Calu3 (cell line): ENCODE data around the gene FAM135A. TPM values are rescaled to one million over a fixed set of nuclear protein-coding genes. Genes with fewer than 3 reads are reported as not detected.

ENCODE experiments used
- BruUV-seq: library from RNA; stranded (reverse); fragments of 400-500 nt; replicated peaks from 2 replicates; lab custom pipeline; 2021; lab: Mats Ljungman, UMichigan
- CTCF ChIA-PET: fragments of 300-600 bp; sonication (Branson Sonifier 250); formaldehyde crosslinking; loops from one replicate; lab custom pipeline; 2022; ENCODE audit warnings: antibody characterized with exemption; lab: Charles Lee
- DNase-seq: peaks from one replicate; pipeline ENCODE4 v3.0.0; 2022
- H3K27ac Mint-ChIP-seq: one replicate; pipeline ENCODE4 v1.8.0; 2022; ENCODE audit warnings: mixed read lengths; ENCODE audit not compliant: unreplicated experiment
- H3K27me3 Mint-ChIP-seq: one replicate; pipeline ENCODE4 v1.8.0; 2022; ENCODE audit warnings: mixed read lengths; ENCODE audit not compliant: unreplicated experiment
- H3K36me3 Mint-ChIP-seq: one replicate; pipeline ENCODE4 v1.8.0; 2022; ENCODE audit warnings: mild to moderate bottlenecking, moderate library complexity, mixed read lengths; ENCODE audit not compliant: insufficient read depth, unreplicated experiment
- H3K4me1 Mint-ChIP-seq: one replicate; pipeline ENCODE4 v1.8.0; 2022; ENCODE audit warnings: mild to moderate bottlenecking, low read depth, mixed read lengths; ENCODE audit not compliant: unreplicated experiment
- H3K4me3 Mint-ChIP-seq: one replicate; pipeline ENCODE4 v1.8.0; 2022; ENCODE audit warnings: mild to moderate bottlenecking, low read depth, moderate library complexity, mixed read lengths; ENCODE audit not compliant: unreplicated experiment
- H3K9me3 Mint-ChIP-seq: one replicate; pipeline ENCODE4 v1.8.0; 2022; ENCODE audit warnings: low read depth, mixed read lengths; ENCODE audit not compliant: unreplicated experiment
- intact Hi-C: fragments of 100-400 bp; cut with micrococcal nuclease; formaldehyde crosslinking; loops from one replicate; pipeline ENCODE4 v1.10.0; 2022; ENCODE audit not compliant: unreplicated experiment
- total RNA-seq: library from RNA; stranded (reverse); gene quantifications from 2 replicates; pipeline ENCODE4 v1.2.3, GENCODE V29; 2022
- TF ChIP-seq, protein P1 (sequence below): fragments of 200-600 bp; IDR thresholded peaks from one replicate; pipeline ENCODE4 v1.8.0; 2022; ENCODE audit warnings: antibody characterized with exemption; ENCODE audit not compliant: unreplicated experiment

The FAM135A gene
- total RNA-seq, 1 experiment from 2014 or later: 89.2 TPM

DNA sequence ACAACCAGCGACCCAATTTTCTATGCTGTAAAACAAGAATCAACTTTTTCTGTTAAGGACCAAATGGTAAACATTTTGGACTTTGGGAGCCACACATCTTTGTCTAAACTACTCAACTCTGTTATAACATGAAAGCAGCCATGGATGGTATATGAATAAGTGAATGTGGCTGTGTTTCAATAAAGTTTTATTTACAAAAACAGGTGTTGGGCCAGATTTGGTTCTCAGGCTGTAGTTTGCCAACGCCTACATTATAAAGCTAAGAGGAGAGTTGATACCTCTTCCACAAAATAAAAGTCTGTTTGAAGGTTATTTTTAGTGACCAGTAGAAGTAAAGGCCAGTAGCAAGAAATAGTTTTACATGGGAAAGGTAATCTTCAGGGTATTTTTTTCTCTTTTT, 93.0 kb downstream of the FAM135A start:
- no peak for DNase-seq
- H3K27me3 Mint-ChIP-seq: no peaks in the 10 kb centered on the region
- CTCF ChIA-PET: no interaction called here
- H3K9me3 Mint-ChIP-seq: peaks cover 3% of the 10 kb centered on the region
- H3K27ac Mint-ChIP-seq: peak overlapping the region; percentile 12
- no peak overlapping the region for H3K4me3 Mint-ChIP-seq
- H3K36me3 Mint-ChIP-seq: peaks cover 38% of the 10 kb centered on the region
- intact Hi-C loops: loop anchor here (10.0 kb wide), 1 partner anchor 192 kb away; no protein-coding TSS in a partner anchor
- H3K4me1 Mint-ChIP-seq: peaks cover 9% of the 10 kb centered on the region
- no TSS peak for BruUV-seq
- TF ChIP-seq, protein P1, sequence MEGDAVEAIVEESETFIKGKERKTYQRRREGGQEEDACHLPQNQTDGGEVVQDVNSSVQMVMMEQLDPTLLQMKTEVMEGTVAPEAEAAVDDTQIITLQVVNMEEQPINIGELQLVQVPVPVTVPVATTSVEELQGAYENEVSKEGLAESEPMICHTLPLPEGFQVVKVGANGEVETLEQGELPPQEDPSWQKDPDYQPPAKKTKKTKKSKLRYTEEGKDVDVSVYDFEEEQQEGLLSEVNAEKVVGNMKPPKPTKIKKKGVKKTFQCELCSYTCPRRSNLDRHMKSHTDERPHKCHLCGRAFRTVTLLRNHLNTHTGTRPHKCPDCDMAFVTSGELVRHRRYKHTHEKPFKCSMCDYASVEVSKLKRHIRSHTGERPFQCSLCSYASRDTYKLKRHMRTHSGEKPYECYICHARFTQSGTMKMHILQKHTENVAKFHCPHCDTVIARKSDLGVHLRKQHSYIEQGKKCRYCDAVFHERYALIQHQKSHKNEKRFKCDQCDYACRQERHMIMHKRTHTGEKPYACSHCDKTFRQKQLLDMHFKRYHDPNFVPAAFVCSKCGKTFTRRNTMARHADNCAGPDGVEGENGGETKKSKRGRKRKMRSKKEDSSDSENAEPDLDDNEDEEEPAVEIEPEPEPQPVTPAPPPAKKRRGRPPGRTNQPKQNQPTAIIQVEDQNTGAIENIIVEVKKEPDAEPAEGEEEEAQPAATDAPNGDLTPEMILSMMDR: no peak

DNA sequence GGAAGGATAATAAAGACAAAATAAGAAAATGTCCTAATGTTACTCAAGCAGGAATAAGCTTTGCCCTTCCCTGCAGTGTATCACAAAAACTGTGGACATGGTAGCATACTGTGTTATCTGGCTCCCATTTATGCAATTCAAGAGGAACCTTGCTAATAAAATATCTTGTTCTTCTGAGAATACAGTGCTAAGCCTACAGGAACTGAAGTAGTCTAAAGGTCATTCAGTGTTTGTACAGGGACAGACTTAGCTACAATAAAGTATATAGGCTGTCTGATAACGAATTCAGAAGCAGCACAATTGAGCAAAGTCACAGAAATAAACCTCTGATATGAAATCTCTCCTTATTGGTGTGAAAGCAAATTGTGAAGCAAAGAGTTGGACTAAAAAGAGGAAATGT, 93.9 kb downstream of the FAM135A start:
- H3K27ac Mint-ChIP-seq: peak overlapping the region; percentile 12
- DNase-seq: no peak
- peaks cover 31% of the 10 kb centered on the region for H3K36me3 Mint-ChIP-seq
- no peaks in the 10 kb centered on the region for H3K27me3 Mint-ChIP-seq
- CTCF ChIA-PET: no interaction called here
- BruUV-seq: no TSS peak
- H3K4me1 Mint-ChIP-seq: peaks cover 9% of the 10 kb centered on the region
- intact Hi-C loops: loop anchor here (10.0 kb wide), 1 partner anchor 192 kb away; no protein-coding TSS in a partner anchor
- TF ChIP-seq, protein P1: no peak
- H3K9me3 Mint-ChIP-seq: peaks cover 3% of the 10 kb centered on the region
- H3K4me3 Mint-ChIP-seq: no peak overlapping the region

DNA sequence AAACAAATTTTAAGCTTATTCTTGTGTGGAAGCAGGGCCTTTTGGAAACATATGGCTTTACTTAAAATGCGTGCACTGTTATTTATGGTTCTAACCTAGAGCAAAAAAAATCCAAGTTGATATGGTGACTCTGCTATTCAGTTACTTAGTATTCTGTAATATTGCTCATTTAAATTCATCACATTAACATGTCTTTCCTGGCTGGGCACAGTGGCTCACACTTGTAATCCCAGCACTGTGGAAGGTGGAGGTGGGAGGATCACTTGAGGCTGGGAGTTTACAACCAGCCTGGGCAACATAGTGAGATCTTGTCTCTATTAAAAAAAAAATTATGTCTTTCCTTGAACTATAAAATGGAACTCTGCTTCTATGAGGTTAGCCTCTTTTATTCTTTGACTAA, 95.6 kb downstream of the FAM135A start:
- DNase-seq: no peak
- BruUV-seq: no TSS peak
- H3K9me3 Mint-ChIP-seq: peaks cover 3% of the 10 kb centered on the region
- CTCF ChIA-PET: no interaction called here
- TF ChIP-seq, protein P1: no peak
- peaks cover 9% of the 10 kb centered on the region for H3K4me1 Mint-ChIP-seq
- H3K4me3 Mint-ChIP-seq: no peak overlapping the region
- peaks cover 17% of the 10 kb centered on the region for H3K36me3 Mint-ChIP-seq
- no peaks in the 10 kb centered on the region for H3K27me3 Mint-ChIP-seq
- intact Hi-C loops: loop anchor here (10.0 kb wide), 1 partner anchor 194 kb away; no protein-coding TSS in a partner anchor
- no peak overlapping the region for H3K27ac Mint-ChIP-seq

DNA sequence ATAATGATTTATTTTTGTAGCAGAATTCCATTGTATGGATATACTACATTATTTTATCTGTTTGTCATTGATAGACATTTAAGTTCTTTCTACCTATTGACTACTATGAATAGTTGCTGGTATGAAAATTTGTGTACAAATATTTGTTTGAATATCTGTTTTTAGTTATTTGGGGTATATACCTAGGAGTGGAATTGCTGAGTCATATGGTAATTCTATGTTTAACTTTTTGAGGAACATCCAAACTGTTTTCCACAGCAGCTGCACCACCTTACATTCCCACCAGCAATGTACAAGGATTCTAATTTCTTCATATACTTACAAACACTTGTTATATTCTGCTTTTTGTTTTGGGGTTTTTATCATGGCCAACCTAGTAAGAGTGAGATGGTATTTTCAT, 97.3 kb downstream of the FAM135A start:
- TF ChIP-seq, protein P1: no peak

More for the DNA sequence above, 97.3 kb downstream of the FAM135A start:
- Mint-ChIP-seq H3K36me3 (peaks cover 8% of the 10 kb centered on the region), H3K4me3 (no peak overlapping the region), H3K27ac (no peak overlapping the region), H3K27me3 (no peaks in the 10 kb centered on the region), H3K9me3 (no peaks in the 10 kb centered on the region), H3K4me1 (peaks cover 9% of the 10 kb centered on the region)
- BruUV-seq: no TSS peak
- CTCF ChIA-PET: no interaction called here
- no peak for DNase-seq
- intact Hi-C loops: loop anchor here (5.0 kb wide), 1 partner anchor 138 kb away; no protein-coding TSS in a partner anchor
